Measurements from ENCODE around the gene MGAT3.

- TF ChIP-seq, protein P1, sequence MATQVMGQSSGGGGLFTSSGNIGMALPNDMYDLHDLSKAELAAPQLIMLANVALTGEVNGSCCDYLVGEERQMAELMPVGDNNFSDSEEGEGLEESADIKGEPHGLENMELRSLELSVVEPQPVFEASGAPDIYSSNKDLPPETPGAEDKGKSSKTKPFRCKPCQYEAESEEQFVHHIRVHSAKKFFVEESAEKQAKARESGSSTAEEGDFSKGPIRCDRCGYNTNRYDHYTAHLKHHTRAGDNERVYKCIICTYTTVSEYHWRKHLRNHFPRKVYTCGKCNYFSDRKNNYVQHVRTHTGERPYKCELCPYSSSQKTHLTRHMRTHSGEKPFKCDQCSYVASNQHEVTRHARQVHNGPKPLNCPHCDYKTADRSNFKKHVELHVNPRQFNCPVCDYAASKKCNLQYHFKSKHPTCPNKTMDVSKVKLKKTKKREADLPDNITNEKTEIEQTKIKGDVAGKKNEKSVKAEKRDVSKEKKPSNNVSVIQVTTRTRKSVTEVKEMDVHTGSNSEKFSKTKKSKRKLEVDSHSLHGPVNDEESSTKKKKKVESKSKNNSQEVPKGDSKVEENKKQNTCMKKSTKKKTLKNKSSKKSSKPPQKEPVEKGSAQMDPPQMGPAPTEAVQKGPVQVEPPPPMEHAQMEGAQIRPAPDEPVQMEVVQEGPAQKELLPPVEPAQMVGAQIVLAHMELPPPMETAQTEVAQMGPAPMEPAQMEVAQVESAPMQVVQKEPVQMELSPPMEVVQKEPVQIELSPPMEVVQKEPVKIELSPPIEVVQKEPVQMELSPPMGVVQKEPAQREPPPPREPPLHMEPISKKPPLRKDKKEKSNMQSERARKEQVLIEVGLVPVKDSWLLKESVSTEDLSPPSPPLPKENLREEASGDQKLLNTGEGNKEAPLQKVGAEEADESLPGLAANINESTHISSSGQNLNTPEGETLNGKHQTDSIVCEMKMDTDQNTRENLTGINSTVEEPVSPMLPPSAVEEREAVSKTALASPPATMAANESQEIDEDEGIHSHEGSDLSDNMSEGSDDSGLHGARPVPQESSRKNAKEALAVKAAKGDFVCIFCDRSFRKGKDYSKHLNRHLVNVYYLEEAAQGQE (IDR thresholded peaks at IDR 0.05; ENCODE audit: insufficient replicate concordance, low read depth), result no peak
- TF ChIP-seq CTCF (IDR thresholded peaks at IDR 0.05; ENCODE audit: insufficient read depth, low read length), result no peak
Observed at GRCh38 chr22:39508393-39508792, 51.6 kb downstream of the MGAT3 start.
